GM19099 (cell line): ENCODE measurements around the gene MAP3K5.

Experiments used
- POLR2A ChIP-seq: IDR thresholded peaks from 3 replicates; pipeline ENCODE4 v1.6.1; 2011; ENCODE audit warnings: low read depth; ENCODE audit not compliant: insufficient read length; ENCODE audit errors: extremely low read depth

Gene MAP3K5

GRCh38 chr6:136725124-136725523 lies 67.2 kb downstream of the MAP3K5 start:
- TF ChIP-seq POLR2A, result no peak

- TF ChIP-seq POLR2A, result no peak
These were observed 68.5 kb downstream of the MAP3K5 start for GRCh38 chr6:136723780-136724179.

GRCh38 chr6:136721467-136721866 lies 70.8 kb downstream of the MAP3K5 start:
- no peak for TF ChIP-seq POLR2A

DNA sequence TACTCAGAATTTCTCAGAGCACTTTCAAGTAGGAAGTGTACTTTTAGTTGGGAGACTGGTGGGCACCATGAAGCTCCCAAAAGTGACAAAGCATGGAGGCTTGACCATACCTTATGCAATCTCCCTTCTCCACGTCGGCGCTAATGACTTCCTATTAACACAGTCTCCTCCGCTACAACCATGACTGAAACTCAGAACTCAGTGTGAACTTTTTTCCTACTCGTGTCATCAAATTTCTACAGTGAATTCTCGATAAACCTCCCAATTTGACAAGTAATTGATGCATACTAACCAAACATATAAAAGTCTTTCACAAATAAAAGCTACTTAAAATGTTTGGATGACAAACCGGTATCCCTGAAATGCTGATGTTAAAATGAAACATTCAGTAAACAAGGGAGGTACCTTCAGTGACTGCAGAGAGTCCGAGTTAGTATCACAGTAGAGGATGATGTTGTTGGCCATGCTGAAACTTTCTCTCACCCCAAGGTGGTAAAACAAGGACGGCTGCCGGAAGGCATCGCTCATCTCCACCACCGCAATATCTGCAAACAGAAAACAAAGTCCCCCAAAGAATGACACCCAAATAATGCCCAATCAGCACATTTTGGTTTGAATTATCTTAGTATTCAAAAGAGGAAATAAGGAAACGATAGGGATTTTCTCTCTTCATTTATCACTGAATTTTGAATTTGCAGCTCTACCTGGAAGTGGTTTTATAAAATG lies 72.1 kb downstream of the MAP3K5 start:
- no peak for TF ChIP-seq POLR2A

DNA sequence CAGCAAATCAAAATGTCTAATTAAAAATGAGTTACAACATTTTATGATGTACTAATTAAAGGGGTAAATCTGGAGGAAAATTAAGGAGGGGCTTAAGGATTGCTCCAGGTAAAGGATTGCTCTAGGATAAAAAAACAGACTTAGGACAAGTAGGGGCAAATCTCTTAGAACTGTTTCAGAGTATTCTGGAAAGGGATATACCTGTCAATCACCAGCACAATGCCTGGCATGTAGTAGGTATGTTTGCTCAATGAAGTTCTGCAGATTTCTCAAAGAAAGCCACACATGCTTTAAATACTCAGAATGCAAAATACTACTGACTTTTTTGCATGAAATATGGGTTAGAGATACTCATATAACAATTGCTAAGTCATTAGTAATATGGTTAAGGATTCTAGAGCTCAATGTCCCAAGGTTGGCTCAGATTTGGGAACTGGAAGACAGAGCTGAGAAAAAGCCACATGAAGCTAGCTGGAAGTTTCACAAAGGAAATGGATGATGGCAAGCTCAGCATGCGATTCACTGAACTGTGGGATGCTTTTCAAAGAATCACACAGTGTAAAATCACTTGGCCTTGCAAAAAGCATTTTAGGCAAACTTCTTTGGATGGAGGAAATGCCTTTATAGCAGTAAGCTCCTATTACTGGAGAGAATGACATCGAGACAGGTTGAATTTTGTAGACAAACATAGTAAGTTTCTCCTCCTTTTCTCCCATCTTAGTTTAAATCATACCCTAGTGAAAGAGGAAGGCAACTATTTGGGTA lies 72.8 kb downstream of the MAP3K5 start:
- no peak for TF ChIP-seq POLR2A

DNA sequence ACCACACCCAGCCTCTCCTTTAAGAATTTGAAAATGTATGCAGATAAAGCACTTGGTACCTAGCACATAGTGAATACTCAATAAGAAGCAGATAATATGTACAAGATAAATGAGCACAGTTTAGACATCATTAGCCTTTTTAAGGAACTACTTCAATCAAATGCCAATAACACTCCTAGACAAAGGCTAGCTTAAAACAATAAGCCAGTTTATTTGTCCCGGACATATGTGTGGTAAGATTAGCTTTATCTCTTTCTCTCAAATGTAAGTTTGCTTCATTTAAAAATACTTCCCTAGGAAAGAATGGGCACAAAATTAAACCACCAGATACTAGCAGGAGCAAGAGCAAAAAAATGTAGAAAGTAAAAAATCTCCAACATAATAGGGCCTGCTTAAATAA lies 73.8 kb downstream of the MAP3K5 start:
- no peak for TF ChIP-seq POLR2A

DNA sequence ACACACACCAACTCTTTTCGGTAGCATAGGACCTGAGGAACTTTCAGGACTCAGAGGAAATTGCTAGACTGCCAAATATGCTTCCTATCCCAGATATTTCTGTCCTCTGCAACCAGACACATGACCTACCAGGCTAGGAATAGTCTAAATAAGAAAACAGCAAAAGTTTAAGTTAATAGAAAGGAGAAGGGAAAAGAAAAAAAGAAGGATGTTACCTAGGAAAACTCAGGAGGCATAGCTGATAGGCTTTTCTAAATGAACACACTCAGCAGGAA lies 74.6 kb downstream of the MAP3K5 start:
- no peak for TF ChIP-seq POLR2A

DNA sequence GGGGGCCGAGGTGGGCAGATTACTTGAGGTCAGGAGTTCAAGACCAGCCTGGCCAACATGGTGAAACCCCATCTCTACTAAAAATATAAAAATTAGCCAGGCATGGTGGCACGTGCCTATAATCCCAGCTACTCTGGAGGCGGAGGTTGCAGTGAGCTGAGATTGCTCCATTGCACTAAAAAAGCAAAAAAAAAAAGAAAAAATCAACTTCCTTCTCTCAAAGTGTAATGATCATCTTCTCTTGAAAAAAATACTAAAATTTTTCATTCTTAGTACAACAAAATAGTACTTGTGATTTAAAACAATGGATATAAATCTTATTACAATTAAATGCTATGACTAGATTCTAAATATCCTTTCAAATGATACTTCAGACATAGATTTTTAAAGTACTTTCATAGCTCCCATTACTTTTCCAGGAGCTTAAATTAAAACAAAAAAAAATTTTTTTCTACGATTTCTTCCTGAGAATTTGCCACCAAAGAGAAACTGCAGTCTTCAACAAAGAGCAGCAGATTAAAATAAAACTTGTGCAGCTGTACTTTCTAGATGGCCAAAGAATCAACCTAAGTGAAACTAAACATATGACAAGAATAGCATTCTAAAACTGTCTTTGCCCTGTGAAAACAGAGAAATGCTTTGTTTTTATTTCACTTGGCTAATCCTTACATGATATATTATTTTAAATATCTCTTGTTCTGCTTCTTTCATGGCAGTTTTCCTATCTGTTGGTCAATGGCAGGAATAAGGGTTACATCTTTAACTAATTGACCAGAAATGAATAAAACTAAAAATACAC lies 75.2 kb downstream of the MAP3K5 start:
- TF ChIP-seq POLR2A, result no peak

DNA sequence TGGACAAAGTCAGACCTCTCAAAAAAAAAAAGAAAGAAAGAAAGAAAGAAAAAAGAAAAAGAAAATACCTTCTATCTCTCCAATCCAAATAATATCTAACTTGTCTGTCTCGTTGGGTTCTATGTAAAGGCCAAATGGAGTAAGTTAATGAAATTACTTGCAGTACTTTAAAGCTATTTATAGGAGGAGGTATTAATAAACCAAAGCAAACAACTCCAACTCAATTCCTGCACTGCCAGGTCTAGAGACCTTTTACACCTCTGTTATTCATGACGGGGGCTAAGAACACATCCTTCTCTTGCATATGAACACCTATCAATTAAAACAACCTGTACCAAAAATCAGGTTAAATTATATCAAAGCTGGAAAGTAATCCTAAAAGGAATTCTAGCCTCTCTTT lies 80.6 kb downstream of the MAP3K5 start:
- TF ChIP-seq POLR2A, result no peak

- TF ChIP-seq POLR2A, result no peak
These were observed 81.3 kb downstream of the MAP3K5 start for GRCh38 chr6:136710877-136711552.

DNA sequence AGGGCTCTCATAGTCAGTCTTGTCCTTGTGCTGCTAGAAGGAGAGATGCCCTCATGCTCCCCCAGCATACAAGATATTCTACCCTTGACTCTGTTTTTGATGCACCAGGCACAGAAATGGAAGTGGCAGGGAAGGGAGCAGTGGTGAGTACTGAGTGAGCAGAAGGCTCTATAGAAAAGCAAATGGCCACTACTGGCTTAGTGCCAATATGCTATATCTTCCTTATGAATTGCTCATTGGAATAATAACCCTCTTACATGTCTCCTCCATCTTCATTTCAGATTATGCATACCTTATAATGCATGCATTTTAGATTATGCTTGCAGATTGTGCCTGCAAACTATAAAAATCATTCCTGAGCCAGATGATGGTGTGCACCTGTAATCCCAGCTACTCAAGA lies 82.8 kb downstream of the MAP3K5 start:
- TF ChIP-seq POLR2A, result no peak

DNA sequence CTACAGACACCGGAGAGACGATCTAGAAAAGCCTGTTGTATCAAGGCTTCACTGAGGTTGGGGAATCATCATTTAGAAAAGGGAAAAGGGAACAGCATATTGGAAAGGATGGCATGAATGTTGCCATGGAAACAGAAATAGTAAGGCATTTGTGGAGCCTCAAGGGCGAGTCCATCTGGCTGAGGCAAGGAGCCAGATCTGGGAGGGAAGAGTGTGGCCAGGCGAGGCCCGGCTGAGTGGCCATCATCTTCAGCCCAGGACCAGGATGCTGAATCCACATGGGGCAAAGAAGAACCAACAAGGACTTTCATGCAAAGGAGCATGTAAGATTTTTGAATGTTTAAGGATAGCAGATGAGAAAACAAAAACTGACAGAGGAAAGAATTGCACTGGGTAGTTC lies 85.8 kb downstream of the MAP3K5 start:
- TF ChIP-seq POLR2A, result no peak

- TF ChIP-seq POLR2A, result no peak
These were observed 88.9 kb downstream of the MAP3K5 start for GRCh38 chr6:136703331-136703865.

DNA sequence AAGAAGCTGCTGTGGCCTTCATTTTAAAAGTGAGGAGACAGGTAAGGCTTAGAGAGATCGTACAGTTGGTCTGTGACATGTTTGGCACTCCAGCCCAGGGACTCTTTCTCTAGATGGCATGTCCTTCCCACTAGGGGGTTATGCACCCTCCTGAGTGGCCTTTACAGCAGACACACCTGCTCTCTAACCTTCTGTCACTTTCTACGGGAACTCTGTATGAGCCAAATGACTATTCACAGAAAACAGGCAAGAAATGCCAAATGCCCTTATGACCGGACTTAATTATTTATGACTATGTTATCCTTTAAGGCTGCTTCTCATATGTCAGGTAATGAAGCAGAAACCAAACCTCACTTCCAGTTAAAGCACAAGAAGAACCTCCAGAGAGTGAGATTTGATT lies 91.2 kb downstream of the MAP3K5 start:
- TF ChIP-seq POLR2A, result no peak

DNA sequence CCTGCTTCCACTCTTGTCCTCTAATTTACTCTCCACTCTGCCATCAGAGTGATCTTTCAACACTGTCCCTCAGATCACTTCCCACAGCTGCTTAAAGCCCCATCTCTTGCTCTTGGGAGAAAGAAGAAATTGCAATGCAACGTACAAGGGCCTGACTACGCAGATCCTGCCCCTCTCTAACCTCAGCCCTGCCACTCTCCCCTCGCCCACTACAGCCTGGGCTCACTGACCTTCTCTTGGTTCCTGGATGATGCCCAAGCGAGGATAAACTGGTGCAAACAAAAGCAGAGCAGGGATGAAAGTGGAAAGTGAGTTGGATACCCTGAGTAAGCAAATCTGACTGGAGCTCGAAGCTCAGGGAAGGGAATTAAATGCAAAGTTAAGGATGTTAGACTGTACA lies 92.9 kb downstream of the MAP3K5 start:
- no peak for TF ChIP-seq POLR2A
